GM23338 (cell line): ENCODE measurements around the gene SPATA4.

ENCODE experiments used
- CREB1 ChIP-seq: fragments of 250-450 bp; sonication (Bioruptor Pico); IDR thresholded peaks from 2 replicates; pipeline ENCODE4 v1.5.0; 2020; ENCODE audit warnings: low read depth, mild to moderate bottlenecking, moderate library complexity
- EZH2 ChIP-seq: fragments of 200-600 bp; sonication (generic); IDR thresholded peaks from one replicate; pipeline ENCODE4 v1.8.0; 2017; ENCODE audit warnings: antibody characterized with exemption, mild to moderate bottlenecking, low read depth; ENCODE audit not compliant: unreplicated experiment
- EZH2phosphoT487 ChIP-seq: fragments of 200-600 bp; sonication (generic); IDR thresholded peaks from one replicate; pipeline ENCODE4 v1.8.1; 2018; ENCODE audit warnings: antibody characterized with exemption; ENCODE audit not compliant: unreplicated experiment
- JUNB ChIP-seq: IDR thresholded peaks from one replicate; pipeline ENCODE4 v1.6.1; 2016; ENCODE audit warnings: antibody characterized with exemption; ENCODE audit not compliant: unreplicated experiment
- NANOG ChIP-seq: IDR thresholded peaks from 2 replicates; pipeline ENCODE4 v1.6.1; 2016; ENCODE audit warnings: antibody characterized with exemption, borderline replicate concordance
- POLR2AphosphoS5 ChIP-seq: IDR thresholded peaks from 2 replicates; pipeline ENCODE4 v1.6.1; 2016; ENCODE audit warnings: antibody characterized with exemption, low read depth
- STAT1 ChIP-seq: IDR thresholded peaks from one replicate; pipeline ENCODE4 v1.6.1; 2016; ENCODE audit warnings: antibody characterized with exemption; ENCODE audit not compliant: unreplicated experiment
- ZNF331 ChIP-seq: fragments of 250-450 bp; sonication (Bioruptor Pico); IDR thresholded peaks from 2 replicates; pipeline ENCODE4 v1.5.0; 2020; ENCODE audit warnings: low read depth, mild to moderate bottlenecking, moderate library complexity
- TF ChIP-seq, protein P1 (sequence below), 2 experiments: fragments of 200-600 bp in 1 of 2; sonication (generic) in 1 of 2; conservative IDR thresholded peaks; 2 replicates each; pipeline versions ENCODE4 v1.5.1 to v1.6.1; 2016 to 2017; ENCODE audit warnings: antibody characterized with exemption in 2 of 2, low read depth in 2 of 2, mild to moderate bottlenecking in 2 of 2, moderate library complexity in 1 of 2
- TF ChIP-seq, protein P2 (sequence below): IDR thresholded peaks from one replicate; pipeline ENCODE4 v1.6.1; 2018; ENCODE audit warnings: antibody characterized with exemption; ENCODE audit not compliant: unreplicated experiment

DNA sequence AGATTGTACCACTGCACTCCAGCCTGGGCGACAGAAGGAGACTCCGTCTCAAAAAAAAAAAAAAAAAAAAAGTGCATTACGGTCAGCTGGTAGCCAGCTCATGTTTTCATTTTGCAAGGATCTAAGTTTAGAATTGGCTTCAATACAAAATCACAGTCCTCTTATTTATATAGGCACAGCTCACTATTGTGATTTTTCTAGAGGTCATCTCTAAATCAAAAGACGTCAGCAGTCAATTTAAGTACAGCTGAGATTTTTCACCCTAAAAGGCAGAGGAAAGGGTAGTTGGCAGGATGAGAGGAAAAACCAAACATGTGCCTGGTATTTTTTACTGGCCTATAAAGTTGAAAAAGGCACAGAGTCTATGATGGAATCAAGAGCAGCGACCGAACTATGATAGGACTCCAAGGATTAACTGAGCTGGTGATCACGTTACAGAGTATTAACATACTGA, 42.8 kb upstream of the SPATA4 start:
- TF ChIP-seq ZNF331 (no peak), JUNB (no peak), EZH2phosphoT487 (no peak), POLR2AphosphoS5 (no peak), EZH2 (no peak), NANOG (no peak), CREB1 (CRISPR knock-in tag) (no peak), STAT1 (no peak)
- TF ChIP-seq, protein P1, sequence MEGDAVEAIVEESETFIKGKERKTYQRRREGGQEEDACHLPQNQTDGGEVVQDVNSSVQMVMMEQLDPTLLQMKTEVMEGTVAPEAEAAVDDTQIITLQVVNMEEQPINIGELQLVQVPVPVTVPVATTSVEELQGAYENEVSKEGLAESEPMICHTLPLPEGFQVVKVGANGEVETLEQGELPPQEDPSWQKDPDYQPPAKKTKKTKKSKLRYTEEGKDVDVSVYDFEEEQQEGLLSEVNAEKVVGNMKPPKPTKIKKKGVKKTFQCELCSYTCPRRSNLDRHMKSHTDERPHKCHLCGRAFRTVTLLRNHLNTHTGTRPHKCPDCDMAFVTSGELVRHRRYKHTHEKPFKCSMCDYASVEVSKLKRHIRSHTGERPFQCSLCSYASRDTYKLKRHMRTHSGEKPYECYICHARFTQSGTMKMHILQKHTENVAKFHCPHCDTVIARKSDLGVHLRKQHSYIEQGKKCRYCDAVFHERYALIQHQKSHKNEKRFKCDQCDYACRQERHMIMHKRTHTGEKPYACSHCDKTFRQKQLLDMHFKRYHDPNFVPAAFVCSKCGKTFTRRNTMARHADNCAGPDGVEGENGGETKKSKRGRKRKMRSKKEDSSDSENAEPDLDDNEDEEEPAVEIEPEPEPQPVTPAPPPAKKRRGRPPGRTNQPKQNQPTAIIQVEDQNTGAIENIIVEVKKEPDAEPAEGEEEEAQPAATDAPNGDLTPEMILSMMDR (conservative IDR thresholded peaks at IDR 0.05; ENCODE audit: low read depth in 2 of 2), result no peak
- TF ChIP-seq, protein P2, sequence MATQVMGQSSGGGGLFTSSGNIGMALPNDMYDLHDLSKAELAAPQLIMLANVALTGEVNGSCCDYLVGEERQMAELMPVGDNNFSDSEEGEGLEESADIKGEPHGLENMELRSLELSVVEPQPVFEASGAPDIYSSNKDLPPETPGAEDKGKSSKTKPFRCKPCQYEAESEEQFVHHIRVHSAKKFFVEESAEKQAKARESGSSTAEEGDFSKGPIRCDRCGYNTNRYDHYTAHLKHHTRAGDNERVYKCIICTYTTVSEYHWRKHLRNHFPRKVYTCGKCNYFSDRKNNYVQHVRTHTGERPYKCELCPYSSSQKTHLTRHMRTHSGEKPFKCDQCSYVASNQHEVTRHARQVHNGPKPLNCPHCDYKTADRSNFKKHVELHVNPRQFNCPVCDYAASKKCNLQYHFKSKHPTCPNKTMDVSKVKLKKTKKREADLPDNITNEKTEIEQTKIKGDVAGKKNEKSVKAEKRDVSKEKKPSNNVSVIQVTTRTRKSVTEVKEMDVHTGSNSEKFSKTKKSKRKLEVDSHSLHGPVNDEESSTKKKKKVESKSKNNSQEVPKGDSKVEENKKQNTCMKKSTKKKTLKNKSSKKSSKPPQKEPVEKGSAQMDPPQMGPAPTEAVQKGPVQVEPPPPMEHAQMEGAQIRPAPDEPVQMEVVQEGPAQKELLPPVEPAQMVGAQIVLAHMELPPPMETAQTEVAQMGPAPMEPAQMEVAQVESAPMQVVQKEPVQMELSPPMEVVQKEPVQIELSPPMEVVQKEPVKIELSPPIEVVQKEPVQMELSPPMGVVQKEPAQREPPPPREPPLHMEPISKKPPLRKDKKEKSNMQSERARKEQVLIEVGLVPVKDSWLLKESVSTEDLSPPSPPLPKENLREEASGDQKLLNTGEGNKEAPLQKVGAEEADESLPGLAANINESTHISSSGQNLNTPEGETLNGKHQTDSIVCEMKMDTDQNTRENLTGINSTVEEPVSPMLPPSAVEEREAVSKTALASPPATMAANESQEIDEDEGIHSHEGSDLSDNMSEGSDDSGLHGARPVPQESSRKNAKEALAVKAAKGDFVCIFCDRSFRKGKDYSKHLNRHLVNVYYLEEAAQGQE, result no peak
